GM10266 (cell line): ENCODE results near the gene UBXN4.
"Not testable (repeated sequence)": the region's sequence is repeated elsewhere in the genome, so short reads cannot be mapped to it uniquely, and the experiment has no call there.

Experiments
- DNase-seq: peaks from one replicate; pipeline ENCODE4 v3.0.0; 2012; ENCODE audit errors: extremely low spot score
- CTCF ChIP-seq: IDR thresholded peaks from 2 replicates; pipeline ENCODE4 v1.5.1; 2012; ENCODE audit warnings: mild to moderate bottlenecking, low read depth; ENCODE audit not compliant: control insufficient read depth, insufficient read depth; ENCODE audit errors: missing control alignments

Gene UBXN4

DNA sequence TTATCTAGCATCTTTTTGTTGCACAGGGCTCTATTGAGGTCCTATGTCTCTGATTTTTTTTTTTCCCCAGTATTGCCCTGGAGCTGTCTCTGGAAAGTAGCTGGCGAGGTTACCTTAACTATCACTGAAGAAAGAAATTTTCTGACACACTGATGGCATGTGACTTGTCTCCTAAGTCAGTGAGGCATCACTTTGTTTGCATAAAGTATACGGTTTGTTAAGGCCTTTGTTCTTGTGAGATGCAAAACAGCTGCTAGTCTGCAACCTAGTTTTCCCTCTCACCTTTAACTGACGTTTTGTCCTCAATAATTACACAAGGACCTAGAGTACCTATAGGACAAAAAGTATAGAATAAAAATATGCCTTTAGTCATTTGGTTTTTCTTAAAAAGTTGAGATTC, 41.8 kb downstream of the UBXN4 start:
- no peak for TF ChIP-seq CTCF
- no peak for DNase-seq

- no peak for TF ChIP-seq CTCF
- DNase-seq: no peak
Measured at GRCh38 chr2:135785032-135785431, 43.4 kb downstream of the UBXN4 start.

- TF ChIP-seq CTCF: no peak
- DNase-seq: no peak
Measured at GRCh38 chr2:135786823-135787222, 45.2 kb downstream of the UBXN4 start.

- no peak for TF ChIP-seq CTCF
- DNase-seq: no peak
Measured at GRCh38 chr2:135790423-135790822, 48.8 kb downstream of the UBXN4 start.

GRCh38 chr2:135791418-135792190, 49.9 kb downstream of the UBXN4 start:
- no peak for DNase-seq

GRCh38 chr2:135792401-135793150, 50.9 kb downstream of the UBXN4 start:
- no peak for TF ChIP-seq CTCF
- no peak for DNase-seq

More at GRCh38 chr2:135791418-135792190, 49.9 kb downstream of the UBXN4 start:
- no peak for TF ChIP-seq CTCF

GRCh38 chr2:135795641-135796040, 54.0 kb downstream of the UBXN4 start:
- not testable (repeated sequence) for DNase-seq
